ENCODE results near the gene ZNF396.

DNA sequence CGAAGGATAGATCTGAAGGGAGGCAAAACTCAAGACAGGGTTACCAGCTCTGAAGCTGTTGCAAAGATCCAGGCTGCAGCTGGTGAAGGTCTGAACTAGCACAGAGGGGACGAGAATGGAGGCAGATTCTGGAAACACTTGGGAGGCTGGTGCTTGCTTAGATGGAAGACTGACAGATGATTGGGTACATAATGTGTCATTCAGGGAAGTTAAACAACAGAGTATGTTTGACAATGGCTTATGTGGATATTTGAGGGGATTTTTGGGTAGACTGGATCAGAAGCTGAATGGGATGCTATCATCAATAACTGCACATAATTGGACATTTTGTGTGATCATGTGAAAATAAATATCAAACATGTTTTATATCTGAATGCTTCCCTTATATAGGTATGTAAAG, 2.3 kb upstream of the ZNF396 start:
- TF ChIP-seq, protein P1, sequence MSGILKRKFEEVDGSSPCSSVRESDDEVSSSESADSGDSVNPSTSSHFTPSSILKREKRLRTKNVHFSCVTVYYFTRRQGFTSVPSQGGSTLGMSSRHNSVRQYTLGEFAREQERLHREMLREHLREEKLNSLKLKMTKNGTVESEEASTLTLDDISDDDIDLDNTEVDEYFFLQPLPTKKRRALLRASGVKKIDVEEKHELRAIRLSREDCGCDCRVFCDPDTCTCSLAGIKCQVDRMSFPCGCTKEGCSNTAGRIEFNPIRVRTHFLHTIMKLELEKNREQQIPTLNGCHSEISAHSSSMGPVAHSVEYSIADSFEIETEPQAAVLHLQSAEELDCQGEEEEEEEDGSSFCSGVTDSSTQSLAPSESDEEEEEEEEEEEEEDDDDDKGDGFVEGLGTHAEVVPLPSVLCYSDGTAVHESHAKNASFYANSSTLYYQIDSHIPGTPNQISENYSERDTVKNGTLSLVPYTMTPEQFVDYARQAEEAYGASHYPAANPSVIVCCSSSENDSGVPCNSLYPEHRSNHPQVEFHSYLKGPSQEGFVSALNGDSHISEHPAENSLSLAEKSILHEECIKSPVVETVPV (CRISPR knock-in tag; IDR thresholded peaks at IDR 0.05), result no peak
- TF ChIP-seq, protein P2, sequence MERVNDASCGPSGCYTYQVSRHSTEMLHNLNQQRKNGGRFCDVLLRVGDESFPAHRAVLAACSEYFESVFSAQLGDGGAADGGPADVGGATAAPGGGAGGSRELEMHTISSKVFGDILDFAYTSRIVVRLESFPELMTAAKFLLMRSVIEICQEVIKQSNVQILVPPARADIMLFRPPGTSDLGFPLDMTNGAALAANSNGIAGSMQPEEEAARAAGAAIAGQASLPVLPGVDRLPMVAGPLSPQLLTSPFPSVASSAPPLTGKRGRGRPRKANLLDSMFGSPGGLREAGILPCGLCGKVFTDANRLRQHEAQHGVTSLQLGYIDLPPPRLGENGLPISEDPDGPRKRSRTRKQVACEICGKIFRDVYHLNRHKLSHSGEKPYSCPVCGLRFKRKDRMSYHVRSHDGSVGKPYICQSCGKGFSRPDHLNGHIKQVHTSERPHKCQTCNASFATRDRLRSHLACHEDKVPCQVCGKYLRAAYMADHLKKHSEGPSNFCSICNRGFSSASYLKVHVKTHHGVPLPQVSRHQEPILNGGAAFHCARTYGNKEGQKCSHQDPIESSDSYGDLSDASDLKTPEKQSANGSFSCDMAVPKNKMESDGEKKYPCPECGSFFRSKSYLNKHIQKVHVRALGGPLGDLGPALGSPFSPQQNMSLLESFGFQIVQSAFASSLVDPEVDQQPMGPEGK (CRISPR knock-in tag; IDR thresholded peaks at IDR 0.05; ENCODE audit: borderline replicate concordance), result no peak

Data from SK-N-SH treated with all-trans-retinoic acid at 6 μM for 48 hours (cell line).